Measurements from ENCODE around the gene PTTG1IP.

Gene PTTG1IP

DNA sequence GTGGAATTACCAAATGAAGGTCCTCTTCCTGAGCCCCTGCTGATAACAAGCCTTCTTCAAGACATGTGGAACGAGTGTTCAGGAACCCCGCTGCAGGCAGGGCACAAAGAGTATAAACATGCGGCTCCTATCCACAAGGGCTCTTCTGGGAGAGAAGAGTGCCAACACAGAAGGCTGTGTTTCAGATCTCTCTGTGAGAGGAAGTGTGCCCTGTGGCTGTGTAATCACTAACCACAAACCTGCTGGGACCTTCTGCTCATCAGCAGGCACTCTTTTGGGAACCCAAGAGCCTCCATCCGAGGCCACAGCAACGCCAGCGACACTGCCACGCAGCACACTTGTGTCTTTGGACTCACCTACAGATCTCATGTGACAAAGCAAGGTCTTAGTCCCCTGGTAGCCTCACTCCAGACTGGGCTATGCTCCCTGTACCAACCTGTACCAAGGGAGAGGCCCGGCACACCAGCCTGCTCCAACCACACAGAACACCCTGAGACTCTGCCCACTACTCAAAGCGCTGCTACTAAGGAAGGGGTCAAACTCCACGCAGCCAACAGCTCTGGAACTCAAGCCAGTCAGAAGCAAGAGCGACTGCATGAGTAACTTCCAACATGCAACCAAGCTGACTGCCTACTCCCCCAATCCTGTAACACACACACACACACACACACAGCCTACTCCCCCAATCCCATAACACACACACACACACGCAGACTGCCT is 7.8 kb downstream of the PTTG1IP start:
- Histone ChIP-seq H3K4me2 (ENCODE audit: low read length, poor library complexity, severe bottlenecking) (no peak overlapping the region), H2AFZ (ENCODE audit: low read depth, low read length) (no peak overlapping the region), H3K9me3 (ENCODE audit: control insufficient read depth, low read length) (no peaks in the 10 kb centered on the region), H3K4me3 (ENCODE audit: insufficient read depth in 1 of 2, low read depth in 1 of 2, low read length in 2 of 2) (peak overlapping the region in 1 of 2 experiments; percentile 0), H3K27me3 (ENCODE audit: control insufficient read depth in 1 of 2, insufficient read depth in 1 of 2, low read length in 2 of 2) (no peaks in the 10 kb centered on the region), H3K23ac (ENCODE audit: low read length in 2 of 2) (no peak overlapping the region), H4K91ac (ENCODE audit: low read length) (peak overlapping the region; percentile 54), H3K4ac (ENCODE audit: low read depth in 1 of 2, low read length in 2 of 2) (no peak overlapping the region), H2AK5ac (ENCODE audit: low read length, severe bottlenecking) (peak overlapping the region; percentile 27), H2BK12ac (ENCODE audit: low read length in 2 of 2) (peak overlapping the region in 1 of 2 experiments; percentile 35), H2BK15ac (ENCODE audit: low read depth, poor library complexity, severe bottlenecking) (no peak overlapping the region), H2BK5ac (ENCODE audit: low read depth, low read length, poor library complexity, severe bottlenecking) (no peak overlapping the region), H3K9ac (ENCODE audit: low read length) (no peak overlapping the region), H3K36me3 (ENCODE audit: control insufficient read depth in 1 of 2, insufficient read depth in 2 of 2, low read depth in 1 of 2, low read length in 2 of 2) (peaks cover 44 to 46% of the 10 kb centered on the region in 2 experiments), H3K14ac (ENCODE audit: low read length in 2 of 2) (peak overlapping the region in 1 of 2 experiments; percentile 53), H4K8ac (ENCODE audit: low read length) (no peak overlapping the region), H3K79me1 (replicated peaks; ENCODE audit: low read length, poor library complexity, severe bottlenecking) (peaks cover 4% of the 10 kb centered on the region), H3K18ac (ENCODE audit: low read depth in 1 of 2, low read length in 2 of 2) (peak overlapping the region; percentile 37 to 54), H3K27ac (ENCODE audit: low read length, poor library complexity, severe bottlenecking) (no peak overlapping the region), H2BK120ac (ENCODE audit: low read depth, low read length) (no peak overlapping the region), H3K4me1 (ENCODE audit: control insufficient read depth, insufficient read depth, low read depth, low read length) (peaks cover 48% of the 10 kb centered on the region)
- 89% methylated on average over 12 of the region's 12 CpGs for WGBS
- DNase-seq = no peak

DNA sequence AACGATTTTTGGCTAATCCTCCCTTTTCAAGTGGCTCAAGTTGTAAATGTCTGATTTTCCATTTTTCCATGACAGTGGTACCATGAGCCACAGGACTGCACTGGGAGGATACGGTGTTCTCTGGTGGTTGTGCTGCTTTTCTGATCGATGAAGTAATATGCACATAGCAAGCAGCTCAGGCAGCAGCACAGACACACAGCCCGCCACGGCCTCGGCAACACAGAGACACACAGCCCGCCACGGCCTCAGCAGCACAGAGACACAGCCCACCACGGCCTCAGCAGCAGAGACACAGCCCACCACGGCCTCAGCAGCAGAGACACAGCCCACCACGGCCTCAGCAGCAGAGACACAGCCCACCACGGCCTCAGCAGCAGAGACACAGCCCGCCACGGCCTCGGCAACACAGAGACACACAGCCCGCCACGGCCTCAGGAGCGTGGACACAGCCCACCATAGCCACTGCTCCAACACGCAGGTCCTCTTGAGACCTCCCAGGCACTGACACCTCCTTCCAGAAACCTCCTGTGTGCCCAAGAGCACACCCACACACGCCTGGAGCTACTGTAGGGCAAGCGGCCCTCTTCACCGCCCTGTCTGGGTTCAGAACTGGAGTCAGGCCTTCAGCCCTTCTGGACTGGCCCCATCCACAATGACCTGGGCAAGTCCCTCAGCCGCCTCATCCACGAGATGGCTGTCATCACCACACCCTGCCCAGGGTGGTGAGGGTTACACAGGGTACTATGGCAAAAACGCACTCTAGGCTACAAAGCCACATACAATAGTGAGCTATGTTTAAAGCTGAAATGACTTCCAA is 10.4 kb downstream of the PTTG1IP start:
- no peak overlapping the region for H2AFZ ChIP-seq (ENCODE audit: low read depth, low read length)
- H3K4ac ChIP-seq (ENCODE audit: low read depth in 1 of 2, low read length in 2 of 2) = no peak overlapping the region
- no peaks in the 10 kb centered on the region for H3K27me3 ChIP-seq (ENCODE audit: control insufficient read depth in 1 of 2, insufficient read depth in 1 of 2, low read length in 2 of 2)
- H3K9ac ChIP-seq (ENCODE audit: low read length) = no peak overlapping the region
- peaks cover 36% of the 10 kb centered on the region for H3K4me1 ChIP-seq (ENCODE audit: control insufficient read depth, insufficient read depth, low read depth, low read length)
- no peak overlapping the region for H3K4me3 ChIP-seq (ENCODE audit: insufficient read depth in 1 of 2, low read depth in 1 of 2, low read length in 2 of 2)
- H3K36me3 ChIP-seq (ENCODE audit: control insufficient read depth in 1 of 2, insufficient read depth in 2 of 2, low read depth in 1 of 2, low read length in 2 of 2) = peaks cover 59 to 67% of the 10 kb centered on the region in 2 experiments
- H3K14ac ChIP-seq (ENCODE audit: low read length in 2 of 2) = no peak overlapping the region
- no peak overlapping the region for H3K4me2 ChIP-seq (ENCODE audit: low read length, poor library complexity, severe bottlenecking)
- H3K18ac ChIP-seq (ENCODE audit: low read depth in 1 of 2, low read length in 2 of 2) = no peak overlapping the region
- no peak overlapping the region for H2BK15ac ChIP-seq (ENCODE audit: low read depth, poor library complexity, severe bottlenecking)
- no peak overlapping the region for H2BK120ac ChIP-seq (ENCODE audit: low read depth, low read length)
- H2BK5ac ChIP-seq (ENCODE audit: low read depth, low read length, poor library complexity, severe bottlenecking) = no peak overlapping the region
- H3K79me1 ChIP-seq (replicated peaks; ENCODE audit: low read length, poor library complexity, severe bottlenecking) = peaks cover 15% of the 10 kb centered on the region
- H3K9me3 ChIP-seq (ENCODE audit: control insufficient read depth, low read length) = no peaks in the 10 kb centered on the region
- peak overlapping the region; percentile 7 for H4K91ac ChIP-seq (ENCODE audit: low read length)
- H4K8ac ChIP-seq (ENCODE audit: low read length) = peak overlapping the region; percentile 27
- no peak overlapping the region for H2AK5ac ChIP-seq (ENCODE audit: low read length, severe bottlenecking)
- H3K23ac ChIP-seq (ENCODE audit: low read length in 2 of 2) = peak overlapping the region in 1 of 2 experiments; percentile 9
- H3K27ac ChIP-seq (ENCODE audit: low read length, poor library complexity, severe bottlenecking) = no peak overlapping the region
- no peak for DNase-seq
- no peak overlapping the region for H2BK12ac ChIP-seq (ENCODE audit: low read length in 2 of 2)
- WGBS = 88% methylated on average over 25 of the region's 25 CpGs

DNA sequence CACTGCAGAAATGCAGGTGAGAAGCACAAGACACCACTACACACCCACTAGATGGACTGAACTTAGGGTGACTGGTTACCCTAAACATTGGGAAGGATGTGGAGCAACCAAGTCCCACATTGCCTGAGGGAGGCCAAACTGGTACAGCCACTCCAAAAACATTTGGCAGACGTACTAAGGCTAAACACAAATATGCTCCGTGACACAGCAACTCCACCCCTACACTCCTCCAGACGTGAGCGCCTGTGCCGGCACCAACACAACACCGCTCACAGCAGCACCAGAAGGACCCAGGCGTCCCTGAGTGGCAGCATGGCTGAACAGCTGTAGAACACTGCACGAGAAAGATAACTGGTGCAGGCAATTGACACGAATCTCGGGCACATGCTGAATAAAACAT is 14.7 kb downstream of the PTTG1IP start:
- Histone ChIP-seq H3K4ac (ENCODE audit: low read depth in 1 of 2, low read length in 2 of 2) (no peak overlapping the region), H3K9me3 (ENCODE audit: control insufficient read depth, low read length) (no peaks in the 10 kb centered on the region), H3K4me2 (ENCODE audit: low read length, poor library complexity, severe bottlenecking) (no peak overlapping the region), H3K23ac (ENCODE audit: low read length in 2 of 2) (no peak overlapping the region), H3K27ac (ENCODE audit: low read length, poor library complexity, severe bottlenecking) (no peak overlapping the region), H3K4me3 (ENCODE audit: insufficient read depth in 1 of 2, low read depth in 1 of 2, low read length in 2 of 2) (no peak overlapping the region), H4K8ac (ENCODE audit: low read length) (no peak overlapping the region), H3K14ac (ENCODE audit: low read length in 2 of 2) (no peak overlapping the region), H2AFZ (ENCODE audit: low read depth, low read length) (no peak overlapping the region), H3K27me3 (ENCODE audit: control insufficient read depth in 1 of 2, insufficient read depth in 1 of 2, low read length in 2 of 2) (no peaks in the 10 kb centered on the region), H2BK5ac (ENCODE audit: low read depth, low read length, poor library complexity, severe bottlenecking) (no peak overlapping the region), H3K18ac (ENCODE audit: low read depth in 1 of 2, low read length in 2 of 2) (no peak overlapping the region), H4K91ac (ENCODE audit: low read length) (no peak overlapping the region), H2BK15ac (ENCODE audit: low read depth, poor library complexity, severe bottlenecking) (no peak overlapping the region), H3K36me3 (ENCODE audit: control insufficient read depth in 1 of 2, insufficient read depth in 2 of 2, low read depth in 1 of 2, low read length in 2 of 2) (peaks cover 70 to 89% of the 10 kb centered on the region in 2 experiments), H3K4me1 (ENCODE audit: control insufficient read depth, insufficient read depth, low read depth, low read length) (peaks cover 12% of the 10 kb centered on the region), H2BK12ac (ENCODE audit: low read length in 2 of 2) (no peak overlapping the region), H2AK5ac (ENCODE audit: low read length, severe bottlenecking) (no peak overlapping the region), H3K9ac (ENCODE audit: low read length) (no peak overlapping the region), H2BK120ac (ENCODE audit: low read depth, low read length) (no peak overlapping the region), H3K79me1 (replicated peaks; ENCODE audit: low read length, poor library complexity, severe bottlenecking) (peaks cover 35% of the 10 kb centered on the region)
- DNase-seq = no peak
- WGBS = 96% methylated on average over 10 of the region's 10 CpGs

DNA sequence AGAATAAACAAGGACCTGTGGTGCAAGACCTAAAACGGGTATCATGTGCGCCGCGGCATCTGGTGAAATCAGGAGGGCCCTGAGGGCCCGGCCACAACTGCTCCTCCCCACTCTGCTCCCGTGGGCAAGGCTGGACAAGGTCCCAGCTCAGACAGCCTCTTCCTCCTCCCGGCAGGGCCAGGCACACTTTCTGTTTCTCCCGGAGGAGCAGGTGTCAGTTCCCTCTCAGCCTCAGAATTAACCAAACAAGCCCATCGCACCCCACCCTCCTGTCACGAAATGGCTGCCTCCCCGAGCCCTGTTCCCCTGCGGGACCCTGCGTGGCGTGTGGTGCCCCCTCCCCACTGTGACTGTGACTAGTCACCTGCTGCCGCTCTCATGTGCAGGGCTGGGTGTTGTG is 15.2 kb downstream of the PTTG1IP start:
- Histone ChIP-seq H3K18ac (ENCODE audit: low read depth in 1 of 2, low read length in 2 of 2) (no peak overlapping the region), H3K4me3 (ENCODE audit: insufficient read depth in 1 of 2, low read depth in 1 of 2, low read length in 2 of 2) (peak overlapping the region in 1 of 2 experiments; percentile 7), H3K9me3 (ENCODE audit: control insufficient read depth, low read length) (no peaks in the 10 kb centered on the region), H2BK120ac (ENCODE audit: low read depth, low read length) (no peak overlapping the region), H3K27me3 (ENCODE audit: control insufficient read depth in 1 of 2, insufficient read depth in 1 of 2, low read length in 2 of 2) (no peaks in the 10 kb centered on the region), H2BK12ac (ENCODE audit: low read length in 2 of 2) (no peak overlapping the region), H3K36me3 (ENCODE audit: control insufficient read depth in 1 of 2, insufficient read depth in 2 of 2, low read depth in 1 of 2, low read length in 2 of 2) (peaks cover 73 to 88% of the 10 kb centered on the region in 2 experiments), H2BK5ac (ENCODE audit: low read depth, low read length, poor library complexity, severe bottlenecking) (no peak overlapping the region), H3K79me1 (replicated peaks; ENCODE audit: low read length, poor library complexity, severe bottlenecking) (peaks cover 39% of the 10 kb centered on the region), H4K91ac (ENCODE audit: low read length) (no peak overlapping the region), H3K4ac (ENCODE audit: low read depth in 1 of 2, low read length in 2 of 2) (no peak overlapping the region), H3K9ac (ENCODE audit: low read length) (no peak overlapping the region), H3K27ac (ENCODE audit: low read length, poor library complexity, severe bottlenecking) (no peak overlapping the region), H2AK5ac (ENCODE audit: low read length, severe bottlenecking) (no peak overlapping the region), H4K8ac (ENCODE audit: low read length) (no peak overlapping the region), H2AFZ (ENCODE audit: low read depth, low read length) (no peak overlapping the region), H3K4me2 (ENCODE audit: low read length, poor library complexity, severe bottlenecking) (no peak overlapping the region), H3K23ac (ENCODE audit: low read length in 2 of 2) (no peak overlapping the region), H3K14ac (ENCODE audit: low read length in 2 of 2) (no peak overlapping the region), H3K4me1 (ENCODE audit: control insufficient read depth, insufficient read depth, low read depth, low read length) (peaks cover 12% of the 10 kb centered on the region), H2BK15ac (ENCODE audit: low read depth, poor library complexity, severe bottlenecking) (no peak overlapping the region)
- DNase-seq = no peak
- 98% methylated on average over 15 of the region's 15 CpGs for WGBS
